ENCODE results near the gene SDHAF4.

DNA sequence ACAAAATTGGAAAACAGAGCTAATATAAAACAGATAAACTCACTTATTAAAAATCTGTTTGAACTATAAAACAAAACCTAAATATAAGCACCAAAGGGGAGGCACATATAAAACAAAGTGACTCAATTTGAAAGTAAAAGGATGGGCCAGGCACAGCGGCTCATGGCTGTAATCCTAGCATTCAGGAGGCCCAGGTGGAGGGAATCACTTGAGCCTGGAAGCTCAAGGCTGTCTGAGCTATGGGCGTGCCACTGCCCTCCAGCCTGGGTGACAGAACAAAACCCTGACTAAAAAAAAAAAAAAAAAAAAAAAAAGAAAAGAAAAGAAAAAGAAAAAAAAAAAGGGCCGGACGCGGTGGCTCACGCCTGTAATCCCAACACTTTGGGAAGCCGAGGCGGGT, 69.9 kb downstream of the SDHAF4 start:
- TF ChIP-seq, protein P1, sequence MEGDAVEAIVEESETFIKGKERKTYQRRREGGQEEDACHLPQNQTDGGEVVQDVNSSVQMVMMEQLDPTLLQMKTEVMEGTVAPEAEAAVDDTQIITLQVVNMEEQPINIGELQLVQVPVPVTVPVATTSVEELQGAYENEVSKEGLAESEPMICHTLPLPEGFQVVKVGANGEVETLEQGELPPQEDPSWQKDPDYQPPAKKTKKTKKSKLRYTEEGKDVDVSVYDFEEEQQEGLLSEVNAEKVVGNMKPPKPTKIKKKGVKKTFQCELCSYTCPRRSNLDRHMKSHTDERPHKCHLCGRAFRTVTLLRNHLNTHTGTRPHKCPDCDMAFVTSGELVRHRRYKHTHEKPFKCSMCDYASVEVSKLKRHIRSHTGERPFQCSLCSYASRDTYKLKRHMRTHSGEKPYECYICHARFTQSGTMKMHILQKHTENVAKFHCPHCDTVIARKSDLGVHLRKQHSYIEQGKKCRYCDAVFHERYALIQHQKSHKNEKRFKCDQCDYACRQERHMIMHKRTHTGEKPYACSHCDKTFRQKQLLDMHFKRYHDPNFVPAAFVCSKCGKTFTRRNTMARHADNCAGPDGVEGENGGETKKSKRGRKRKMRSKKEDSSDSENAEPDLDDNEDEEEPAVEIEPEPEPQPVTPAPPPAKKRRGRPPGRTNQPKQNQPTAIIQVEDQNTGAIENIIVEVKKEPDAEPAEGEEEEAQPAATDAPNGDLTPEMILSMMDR (IDR thresholded peaks at IDR 0.05) = no peak
- TF ChIP-seq POLR2A (IDR thresholded peaks at IDR 0.05) (no peak), EP300 (IDR thresholded peaks at IDR 0.05) (no peak)
